Activated naive CD8-positive, alpha-beta T cell (primary cell): ENCODE data around the gene DNAI4.
"Not testable (repeated sequence)": the region's sequence is repeated elsewhere in the genome, so short reads cannot be mapped to it uniquely, and the experiment has no call there.

Source experiments
- H3K27ac Mint-ChIP-seq: one replicate; pipeline ENCODE4 v1.8.0; 2021; ENCODE audit warnings: mixed read lengths
- H3K27me3 Mint-ChIP-seq: one replicate; pipeline ENCODE4 v1.8.0; 2021; ENCODE audit warnings: mixed read lengths
- H3K36me3 Mint-ChIP-seq: one replicate; pipeline ENCODE4 v1.8.0; 2021; ENCODE audit warnings: mixed read lengths
- H3K4me1 Mint-ChIP-seq: one replicate; pipeline ENCODE4 v1.8.0; 2021; ENCODE audit warnings: low read depth, mixed read lengths
- H3K4me3 Mint-ChIP-seq: one replicate; pipeline ENCODE4 v1.8.0; 2021; ENCODE audit warnings: mild to moderate bottlenecking, mixed read lengths
- H3K9me3 Mint-ChIP-seq: one replicate; pipeline ENCODE4 v1.8.0; 2021; ENCODE audit warnings: low read depth, mixed read lengths

The DNAI4 gene

GRCh38 chr1:66924756-66925557, at the start of gene DNAI4, which contains the start of gene MIER1:
TSS of gene DNAI4 (minus strand) at chr1:66924856. CDS start at chr1:66924831, 25 bp downstream.
TSS of gene MIER1 (plus strand) at chr1:66924990. CDS start at chr1:66925029, 39 bp downstream.
- Mint-ChIP-seq H3K4me3 (peak within 1 kb of the TSS; percentile 92), H3K36me3 (peaks cover 8% of the 10 kb centered on the region), H3K27me3 (no peaks in the 10 kb centered on the region), H3K4me1 (peaks cover 56% of the 10 kb centered on the region), H3K9me3 (no peaks in the 10 kb centered on the region), H3K27ac (peak within 1 kb of the TSS; percentile 90)

- no peak overlapping the region for H3K4me3 Mint-ChIP-seq
- H3K27me3 Mint-ChIP-seq = no peaks in the 10 kb centered on the region
- H3K36me3 Mint-ChIP-seq = peaks cover 29% of the 10 kb centered on the region
- peaks cover 20% of the 10 kb centered on the region for H3K4me1 Mint-ChIP-seq
- no peaks in the 10 kb centered on the region for H3K9me3 Mint-ChIP-seq
- H3K27ac Mint-ChIP-seq = peak overlapping the region; percentile 61
Observed at GRCh38 chr1:66968574-66968973, 43.9 kb upstream of the DNAI4 start.

DNA sequence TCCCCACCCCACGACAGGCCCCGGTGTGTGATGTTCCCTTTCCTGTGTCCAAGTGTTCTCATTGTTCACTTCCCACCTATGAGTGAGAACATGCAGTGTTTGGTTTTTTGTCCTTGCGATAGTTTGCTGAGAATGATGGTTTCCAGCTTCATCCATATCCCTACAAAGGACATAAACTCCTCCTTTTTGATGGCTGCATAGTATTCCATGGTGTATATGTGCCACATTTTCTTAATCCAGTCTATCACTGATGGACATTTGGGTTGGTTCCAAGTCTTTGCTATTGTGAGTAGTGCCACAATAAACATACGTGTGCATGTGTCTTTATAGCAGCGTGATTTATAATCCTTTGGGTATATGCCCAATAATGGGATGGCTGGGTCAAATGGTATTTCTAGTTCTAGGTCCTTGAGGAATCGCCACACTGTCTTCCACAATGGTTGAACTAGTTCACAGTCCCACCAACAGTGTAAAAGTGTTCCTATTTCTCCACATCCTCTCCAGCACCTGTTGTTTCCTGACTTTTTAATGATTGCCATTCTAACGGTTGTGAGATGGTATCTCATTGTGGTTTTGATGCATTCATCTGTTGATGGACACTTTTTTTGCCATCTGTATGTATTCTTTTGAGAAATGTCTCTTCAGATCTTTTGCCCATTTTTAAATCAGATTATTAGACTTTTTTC, 41.7 kb upstream of the DNAI4 start:
- H3K27me3 Mint-ChIP-seq, H3K4me3 Mint-ChIP-seq, H3K9me3 Mint-ChIP-seq: not testable (repeated sequence)
- H3K36me3 Mint-ChIP-seq = peaks cover 29% of the 10 kb centered on the region
- H3K27ac Mint-ChIP-seq = peak overlapping the region; percentile 69
- H3K4me1 Mint-ChIP-seq = peaks cover 23% of the 10 kb centered on the region

- peaks cover 14% of the 10 kb centered on the region for H3K36me3 Mint-ChIP-seq
- H3K27me3 Mint-ChIP-seq = no peaks in the 10 kb centered on the region
- peaks cover 63% of the 10 kb centered on the region for H3K4me1 Mint-ChIP-seq
- H3K9me3 Mint-ChIP-seq = no peaks in the 10 kb centered on the region
- H3K4me3 Mint-ChIP-seq = no peak overlapping the region
- peak overlapping the region; percentile 80 for H3K27ac Mint-ChIP-seq
Observed at GRCh38 chr1:66957938-66958337, 33.3 kb upstream of the DNAI4 start.

DNA sequence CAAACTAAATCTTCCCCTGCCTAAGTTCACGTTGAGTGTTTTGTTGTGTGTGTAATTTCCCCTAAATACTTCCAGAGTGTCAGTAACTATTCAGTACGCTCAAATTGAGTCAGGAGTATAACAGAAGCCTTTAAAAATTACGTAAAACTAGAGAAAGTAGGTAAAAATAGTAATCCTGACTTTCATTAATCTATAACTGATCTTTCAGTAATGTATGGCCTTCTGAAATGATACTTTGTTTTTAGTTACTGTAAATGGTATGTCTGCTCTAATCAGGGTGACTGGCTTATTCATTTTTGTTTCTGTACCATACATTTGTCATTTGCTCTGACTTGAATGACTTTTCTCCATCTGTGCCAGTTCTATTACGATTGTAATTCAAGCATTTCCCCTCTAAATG, 29.6 kb upstream of the DNAI4 start:
- H3K9me3 Mint-ChIP-seq = no peaks in the 10 kb centered on the region
- H3K27ac Mint-ChIP-seq = peak overlapping the region; percentile 55
- peaks cover 58% of the 10 kb centered on the region for H3K4me1 Mint-ChIP-seq
- no peak overlapping the region for H3K4me3 Mint-ChIP-seq
- H3K27me3 Mint-ChIP-seq = no peaks in the 10 kb centered on the region
- peaks cover 16% of the 10 kb centered on the region for H3K36me3 Mint-ChIP-seq

GRCh38 chr1:66951513-66951912, 26.9 kb upstream of the DNAI4 start:
- Mint-ChIP-seq H3K27ac (peak overlapping the region; percentile 18), H3K27me3 (no peaks in the 10 kb centered on the region), H3K36me3 (peaks cover 16% of the 10 kb centered on the region), H3K4me3 (no peak overlapping the region), H3K4me1 (peaks cover 61% of the 10 kb centered on the region), H3K9me3 (no peaks in the 10 kb centered on the region)

GRCh38 chr1:66947267-66947666, 22.6 kb upstream of the DNAI4 start:
- Mint-ChIP-seq H3K27me3 (no peaks in the 10 kb centered on the region), H3K4me3 (no peak overlapping the region), H3K36me3 (peaks cover 5% of the 10 kb centered on the region), H3K9me3 (no peaks in the 10 kb centered on the region), H3K27ac (peak overlapping the region; percentile 18), H3K4me1 (peaks cover 50% of the 10 kb centered on the region)

DNA sequence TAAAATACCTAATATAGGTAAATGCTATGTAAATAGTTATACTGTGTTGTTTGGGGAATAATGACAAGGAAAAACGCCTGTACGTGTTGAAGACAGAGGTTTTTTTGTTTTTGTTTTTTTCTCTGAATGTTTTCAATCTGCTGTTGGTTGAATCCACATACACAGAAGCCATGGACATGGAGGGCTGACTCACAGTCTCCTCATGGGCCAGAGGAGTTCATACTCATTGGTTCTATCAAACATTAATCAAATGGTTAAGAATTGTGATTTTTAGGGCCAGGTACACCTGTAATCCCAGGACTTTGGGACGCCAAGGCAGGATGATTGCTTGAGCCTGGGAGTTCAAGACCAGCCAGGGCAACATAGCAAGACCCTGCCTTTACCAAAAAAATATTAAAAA, 20.7 kb upstream of the DNAI4 start:
- Mint-ChIP-seq H3K27ac (peak overlapping the region; percentile 46), H3K9me3 (no peaks in the 10 kb centered on the region), H3K27me3 (no peaks in the 10 kb centered on the region), H3K4me3 (no peak overlapping the region), H3K4me1 (peaks cover 59% of the 10 kb centered on the region), H3K36me3 (peaks cover 9% of the 10 kb centered on the region)

DNA sequence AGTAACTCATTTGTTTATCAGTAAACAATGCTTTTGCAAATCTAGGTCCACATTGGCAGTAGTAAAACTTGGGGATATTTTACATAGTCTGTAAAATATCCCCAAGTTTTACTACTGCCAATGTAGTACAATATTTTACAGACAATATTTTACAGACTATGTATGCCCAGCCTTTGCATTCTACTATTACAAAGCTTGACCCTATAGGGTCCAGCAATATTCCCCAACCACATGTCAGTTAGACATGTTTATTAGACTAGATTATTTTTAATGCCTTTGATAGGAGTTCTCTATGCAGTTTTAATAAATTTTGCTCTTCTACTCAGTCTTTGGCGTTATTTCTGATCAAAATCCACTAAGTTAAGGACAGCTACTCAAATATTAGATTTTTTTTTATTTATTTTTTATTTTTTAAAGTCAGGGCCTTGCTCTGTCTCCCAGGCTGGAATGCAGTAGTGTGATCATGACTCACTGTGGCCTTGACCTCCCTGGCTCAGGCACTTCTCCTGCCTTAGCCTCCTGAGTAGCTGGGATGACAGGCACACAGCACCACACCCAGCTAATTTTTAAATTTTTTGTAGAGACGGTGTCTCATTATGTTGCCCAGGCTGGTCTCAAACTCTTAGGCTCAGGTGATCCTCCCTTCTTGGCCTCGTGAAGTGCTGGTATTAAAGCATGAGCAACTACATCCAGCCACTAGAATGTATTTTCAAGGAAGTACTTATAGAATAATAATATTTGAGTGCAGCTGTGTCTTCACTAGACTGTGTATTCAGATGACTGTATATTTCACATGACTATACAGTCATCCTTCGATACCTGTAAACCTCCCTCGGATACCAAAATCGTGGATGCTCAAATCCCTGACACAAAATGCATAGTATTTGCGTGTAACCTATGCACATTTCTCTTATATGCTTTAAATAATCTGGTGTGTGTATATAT, 19.9 kb upstream of the DNAI4 start:
- peaks cover 9% of the 10 kb centered on the region for H3K36me3 Mint-ChIP-seq
- no peak overlapping the region for H3K4me3 Mint-ChIP-seq
- H3K9me3 Mint-ChIP-seq = no peaks in the 10 kb centered on the region
- peaks cover 66% of the 10 kb centered on the region for H3K4me1 Mint-ChIP-seq
- no peaks in the 10 kb centered on the region for H3K27me3 Mint-ChIP-seq
- no peak overlapping the region for H3K27ac Mint-ChIP-seq

- no peaks in the 10 kb centered on the region for H3K27me3 Mint-ChIP-seq
- no peaks in the 10 kb centered on the region for H3K9me3 Mint-ChIP-seq
- H3K27ac Mint-ChIP-seq = peak overlapping the region; percentile 81
- H3K4me3 Mint-ChIP-seq = no peak overlapping the region
- peaks cover 9% of the 10 kb centered on the region for H3K36me3 Mint-ChIP-seq
- peaks cover 71% of the 10 kb centered on the region for H3K4me1 Mint-ChIP-seq
Observed at GRCh38 chr1:66943361-66943969, 18.8 kb upstream of the DNAI4 start.

DNA sequence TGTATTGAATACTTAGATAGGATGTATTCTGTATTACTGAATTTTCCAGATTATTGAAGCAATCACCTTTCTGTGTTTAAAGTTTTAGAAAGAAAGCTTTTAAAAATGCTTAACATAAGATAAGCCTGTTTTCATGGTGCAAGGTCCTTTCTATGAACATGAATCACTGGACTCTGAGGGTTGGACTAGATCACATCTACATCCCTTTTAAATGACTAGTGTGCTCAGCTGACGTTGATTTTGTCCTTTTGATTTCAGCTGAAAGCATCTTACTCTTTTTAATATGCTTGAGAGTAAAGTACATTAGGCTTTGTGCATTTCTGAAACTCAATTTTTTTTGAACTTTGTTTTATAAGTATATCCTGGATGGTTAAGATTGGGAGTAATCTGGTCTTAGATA, 16.3 kb upstream of the DNAI4 start:
- no peaks in the 10 kb centered on the region for H3K27me3 Mint-ChIP-seq
- peaks cover 70% of the 10 kb centered on the region for H3K4me1 Mint-ChIP-seq
- peak overlapping the region; percentile 61 for H3K27ac Mint-ChIP-seq
- peaks cover 6% of the 10 kb centered on the region for H3K36me3 Mint-ChIP-seq
- H3K9me3 Mint-ChIP-seq = no peaks in the 10 kb centered on the region
- H3K4me3 Mint-ChIP-seq = no peak overlapping the region

- no peak overlapping the region for H3K27ac Mint-ChIP-seq
- peak overlapping the region; percentile 35 for H3K4me3 Mint-ChIP-seq
- H3K4me1 Mint-ChIP-seq = peaks cover 87% of the 10 kb centered on the region
- H3K9me3 Mint-ChIP-seq = no peaks in the 10 kb centered on the region
- no peaks in the 10 kb centered on the region for H3K27me3 Mint-ChIP-seq
- peaks cover 6% of the 10 kb centered on the region for H3K36me3 Mint-ChIP-seq
Observed at GRCh38 chr1:66938613-66939012, 14.0 kb upstream of the DNAI4 start.

GRCh38 chr1:66937529-66938234, 13.0 kb upstream of the DNAI4 start:
- peaks cover 90% of the 10 kb centered on the region for H3K4me1 Mint-ChIP-seq
- H3K9me3 Mint-ChIP-seq = no peaks in the 10 kb centered on the region
- H3K27ac Mint-ChIP-seq = peak overlapping the region; percentile 78
- H3K27me3 Mint-ChIP-seq = no peaks in the 10 kb centered on the region
- H3K4me3 Mint-ChIP-seq = no peak overlapping the region
- peaks cover 6% of the 10 kb centered on the region for H3K36me3 Mint-ChIP-seq
